Left cardiac atrium (tissue), 4 donors: ENCODE measurements around the gene USF1. TPM values are rescaled to one million over a fixed set of nuclear protein-coding genes. Genes with fewer than 3 reads are reported as not detected.
"Not testable (repeated sequence)": the region's sequence is repeated elsewhere in the genome, so short reads cannot be mapped to it uniquely, and the experiment has no call there.

Experiments
- ATAC-seq, 2 donors: fragments of 200-7000 bp; cut with Tn5 transposase; one replicate each; pipeline ENCODE4 v1.9.1; 2020; ENCODE audit warnings: mild to moderate bottlenecking in 2 of 2, moderate library complexity in 2 of 2
- DNase-seq: peaks from one replicate; pipeline ENCODE4 v3.0.0-alpha.2; 2020
- intact Hi-C, 2 donors: fragments of 100-400 bp; cut with DNase I; formaldehyde crosslinking; loops; one replicate each; pipeline versions ENCODE4 v1.14.1 to v1.15.1; 2022 to 2023
- total RNA-seq, 2 donors: library from RNA; stranded (reverse); fragmentation: NEBNext Ultra II Directional; extraction: Animal tissue kit (Norgen Biotek cat#: 25700); gene quantifications; one replicate each; pipeline ENCODE4 v1.2.1, GENCODE V29; 2021
- donor health status: DM: no; HTN: yes; CAD: no.
- donor health status: DM: no; HTN: yes; CAD: no; lungs with severe emphysema.
- donor health status: DM: yes; HTN: yes; CAD: no.
- donor health status: Dilated cardiomyopathy.

The USF1 gene
- total RNA-seq, 2 donors from 2014 or later: 33.7 to 34.4 TPM

GRCh38 chr1:161006563-161006962 is 39.2 kb downstream of the USF1 start:
- no peak for ATAC-seq
- intact Hi-C loops: no loop called here
- no peak for DNase-seq

- intact Hi-C loops: no loop called here
- ATAC-seq (no peak), DNase-seq (peak; percentile 39)
Observed at GRCh38 chr1:161001525-161001924, 44.3 kb downstream of the USF1 start.

- DNase-seq: no peak
- ATAC-seq: no peak
- intact Hi-C loops: no loop called here
Observed at GRCh38 chr1:161000736-161001480, 44.9 kb downstream of the USF1 start.

- ATAC-seq (no peak), DNase-seq (no peak)
- intact Hi-C loops: loop anchor here (5.0 to 10.0 kb wide), 2 partner anchors 45 to 98 kb away; partner anchors contain the start of genes KLHDC9 (in 1 of the 2) and USF1 (in 1 of the 2)
Observed at GRCh38 chr1:160999376-160999775, 46.4 kb downstream of the USF1 start.

GRCh38 chr1:160997323-160998038 is 48.3 kb downstream of the USF1 start:
- DNase-seq: peak; percentile 83
- intact Hi-C loops: loop anchor here (5.0 to 10.0 kb wide), 2 partner anchors 47 to 100 kb away; partner anchors contain the start of genes KLHDC9 (in 1 of the 2) and USF1 (in 1 of the 2)
- peak; percentile 91 to 92 for ATAC-seq

GRCh38 chr1:160996178-160996577 is 49.6 kb downstream of the USF1 start:
- DNase-seq: no peak
- intact Hi-C loops: loop anchor here (5.0 to 10.0 kb wide), 2 partner anchors 49 to 101 kb away; partner anchors contain the start of genes KLHDC9 (in 1 of the 2) and USF1 (in 1 of the 2)
- no peak for ATAC-seq

- peak in 1 of 2 donors; percentile 42 for ATAC-seq
- intact Hi-C loops: loop anchor here in 1 of 2 donors (2.0 to 10.0 kb wide), 2 partner anchors 51 to 103 kb away; partner anchors contain the start of gene USF1
- DNase-seq: no peak
Observed at GRCh38 chr1:160993544-160994193, 52.1 kb downstream of the USF1 start.

GRCh38 chr1:160992036-160992435 is 53.7 kb downstream of the USF1 start:
- intact Hi-C loops: loop anchor here in 1 of 2 donors (2.0 to 10.0 kb wide), 2 partner anchors 53 to 105 kb away; partner anchors contain the start of gene USF1
- ATAC-seq, DNase-seq: not testable (repeated sequence)

Other genes starting within 250 kb of the USF1 start
- under 1 TPM; 0.65 to 0.71 TPM for gene LY9, start 249.8 kb downstream of the USF1 start, total RNA-seq
- gene CD244, start 183.1 kb downstream of the USF1 start, total RNA-seq: under 1 TPM; 0.50 to 0.80 TPM
- gene ITLN1, start 160.8 kb downstream of the USF1 start, total RNA-seq: 100 to 1,000 TPM; 143 to 389 TPM
- under 1 TPM; 0.21 to 0.97 TPM for gene ITLN2, start 91.2 kb downstream of the USF1 start, total RNA-seq
- gene F11R, start 24.8 kb downstream of the USF1 start, total RNA-seq: 10 to 100 TPM; 16.4 to 18.0 TPM
- 10 to 100 TPM; 21.6 to 23.5 TPM for gene TSTD1, start 7.0 kb downstream of the USF1 start, total RNA-seq
- 10 to 100 TPM in 1 of 2 donors, 1 to 10 TPM in 1; 7.4 to 10.0 TPM for gene ARHGAP30, start 23.9 kb upstream of the USF1 start, total RNA-seq
- gene NECTIN4, start 43.6 kb upstream of the USF1 start, total RNA-seq: under 1 TPM in 1 of 2 donors, not detected in 1; 0.08 TPM
- 1 to 10 TPM; 3.5 to 5.7 TPM for gene KLHDC9, start 52.4 kb upstream of the USF1 start, total RNA-seq
- gene PFDN2, start 72.1 kb upstream of the USF1 start, total RNA-seq: 10 to 100 TPM; 50.5 to 63.7 TPM
- 10 to 100 TPM; 21.8 to 27.6 TPM for gene NIT1, start 72.1 kb upstream of the USF1 start, total RNA-seq
- gene DEDD, start 86.7 kb upstream of the USF1 start, total RNA-seq: 10 to 100 TPM; 26.1 to 30.2 TPM
- 10 to 100 TPM; 77.7 to 83.8 TPM for gene UFC1, start 108.0 kb upstream of the USF1 start, total RNA-seq
- 10 to 100 TPM; 13.4 to 20.8 TPM for gene USP21, start 113.5 kb upstream of the USF1 start, total RNA-seq
- 10 to 100 TPM; 12.7 to 16.3 TPM for gene PPOX, start 120.4 kb upstream of the USF1 start, total RNA-seq
- 10 to 100 TPM; 19.7 to 25.2 TPM for gene B4GALT3, start 131.5 kb upstream of the USF1 start, total RNA-seq
- 100 to 1,000 TPM in 1 of 2 donors, 10 to 100 TPM in 1; 16.5 to 117 TPM for gene ADAMTS4, start 153.1 kb upstream of the USF1 start, total RNA-seq
- 100 to 1,000 TPM; 169 to 198 TPM for gene NDUFS2, start 156.4 kb upstream of the USF1 start, total RNA-seq
- 10 to 100 TPM; 35.9 to 92.7 TPM for gene FCER1G, start 169.3 kb upstream of the USF1 start, total RNA-seq
- gene APOA2, start 177.7 kb upstream of the USF1 start, total RNA-seq: under 1 TPM in 1 of 2 donors, not detected in 1; 0.76 TPM
- 10 to 100 TPM; 31.2 to 34.8 TPM for gene TOMM40L, start 180.1 kb upstream of the USF1 start, total RNA-seq
- not detected for gene NR1I3, start 192.2 kb upstream of the USF1 start, total RNA-seq
- under 1 TPM; 0.34 to 0.62 TPM for gene PCP4L1, start 212.8 kb upstream of the USF1 start, total RNA-seq